ENCODE data around the gene NOC3L. TPM values are rescaled to one million over a fixed set of nuclear protein-coding genes. Genes with fewer than 3 reads are reported as not detected.
"Not testable (repeated sequence)": the region's sequence is repeated elsewhere in the genome, so short reads cannot be mapped to it uniquely, and the experiment has no call there.

NOC3L gene
- total RNA-seq, 2 donors from 2014 or later: 15.3 to 22.4 TPM

DNA sequence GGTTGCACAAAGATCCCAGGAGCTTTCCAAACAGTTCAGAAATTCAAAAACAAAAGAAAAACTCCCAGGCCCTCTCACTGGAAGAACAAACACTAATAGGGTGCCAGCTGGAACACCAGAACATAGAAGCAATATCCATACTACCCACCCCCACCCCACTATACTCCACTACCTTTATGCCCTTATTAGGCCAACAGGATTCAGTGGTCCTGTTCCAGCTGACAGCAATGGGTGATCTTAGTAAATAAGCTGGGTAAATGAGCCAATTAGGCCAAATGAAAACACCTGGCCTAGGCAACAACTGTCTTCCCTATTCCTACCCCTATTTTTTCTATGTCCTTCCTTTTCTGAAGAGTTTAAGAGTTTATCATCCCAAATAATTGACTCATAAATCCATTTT is 11.7 kb downstream of the NOC3L start:
- Mint-ChIP-seq H3K27me3 (no peaks in the 10 kb centered on the region), H3K4me3 (no peak overlapping the region), H3K36me3 (ENCODE audit: low read depth) (peaks cover 6% of the 10 kb centered on the region), H3K4me1 (no peaks in the 10 kb centered on the region), H3K27ac (peak overlapping the region; percentile 59)
- H3K9me3 ChIP-seq (ENCODE audit: control insufficient read depth, low read length, poor library complexity, severe bottlenecking): no peaks in the 10 kb centered on the region
- ATAC-seq (no peak), DNase-seq (no peak)

DNA sequence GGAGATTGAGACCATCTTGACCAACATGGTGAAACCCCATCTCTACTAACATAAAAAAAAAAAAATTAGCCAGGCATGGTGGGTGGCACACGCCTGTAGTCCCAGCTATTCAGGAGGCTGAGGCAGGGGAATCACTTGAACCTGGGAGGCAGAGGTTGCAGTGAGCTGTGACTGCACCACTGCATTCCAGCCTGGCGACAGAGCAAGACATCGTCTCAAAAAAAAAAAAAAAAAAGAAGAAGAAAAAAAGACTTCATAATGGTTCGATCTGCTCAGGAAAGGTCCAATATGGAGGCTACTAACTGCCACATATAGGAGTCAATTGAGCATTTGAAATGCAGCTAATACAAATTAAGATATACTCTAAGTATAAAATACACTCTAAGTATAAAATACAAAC is 12.2 kb downstream of the NOC3L start:
- H3K4me1 Mint-ChIP-seq; H3K27me3 Mint-ChIP-seq; H3K27ac Mint-ChIP-seq; H3K4me3 Mint-ChIP-seq; ATAC-seq; DNase-seq; H3K36me3 Mint-ChIP-seq (ENCODE audit: low read depth); H3K9me3 ChIP-seq (ENCODE audit: control insufficient read depth, low read length, poor library complexity, severe bottlenecking): not testable (repeated sequence)

DNA sequence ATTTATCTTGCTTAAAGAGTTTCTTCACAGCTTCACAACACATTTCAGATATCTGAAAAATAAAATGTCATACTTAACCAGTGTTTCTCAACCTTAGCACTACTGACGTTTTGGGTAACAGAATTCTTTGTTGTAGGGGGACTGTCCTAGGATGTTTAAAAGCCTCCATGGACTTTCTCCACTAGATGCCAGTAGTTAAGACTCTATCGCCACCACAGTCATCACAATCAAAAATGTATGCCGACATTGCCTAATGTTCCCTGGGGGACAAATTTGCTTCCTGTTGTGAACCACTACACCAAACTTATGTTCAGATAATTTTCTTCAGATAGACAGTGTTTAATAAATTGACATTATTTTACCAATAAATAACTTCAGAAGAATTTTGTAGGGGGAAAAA is 13.4 kb downstream of the NOC3L start:
- no peaks in the 10 kb centered on the region for H3K9me3 ChIP-seq (ENCODE audit: control insufficient read depth, low read length, poor library complexity, severe bottlenecking)
- no peak overlapping the region for H3K27ac Mint-ChIP-seq
- ATAC-seq: no peak
- no peaks in the 10 kb centered on the region for H3K27me3 Mint-ChIP-seq
- H3K36me3 Mint-ChIP-seq (ENCODE audit: low read depth): peaks cover 6% of the 10 kb centered on the region
- H3K4me3 Mint-ChIP-seq: no peak overlapping the region
- H3K4me1 Mint-ChIP-seq: no peaks in the 10 kb centered on the region
- no peak for DNase-seq

DNA sequence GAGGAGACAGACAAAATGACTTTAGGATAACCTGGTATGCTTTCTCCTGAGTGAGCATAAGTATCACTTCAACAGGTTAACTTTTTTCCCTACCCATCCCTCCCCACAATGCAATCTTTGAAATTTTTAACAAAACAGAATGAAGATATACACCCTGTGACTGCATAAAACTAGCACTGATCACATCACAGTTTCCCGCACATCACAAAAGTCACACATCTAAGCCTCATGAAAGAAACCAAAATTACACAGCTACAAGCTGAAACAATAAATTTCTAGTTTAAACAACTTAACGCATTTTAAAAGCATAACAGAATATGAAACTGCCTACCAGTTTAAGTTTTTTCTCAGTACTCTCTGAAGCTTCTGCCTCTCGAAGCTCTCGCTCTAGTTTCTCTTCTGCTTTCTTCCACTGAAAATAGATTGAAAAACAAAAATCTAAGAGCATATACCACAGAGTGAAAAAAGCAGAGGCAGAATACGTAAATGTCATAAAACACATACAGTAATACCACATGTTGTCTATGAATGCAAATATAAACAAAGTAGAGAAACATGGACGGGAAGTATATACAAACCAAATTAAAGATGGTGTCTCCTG is 18.1 kb downstream of the NOC3L start:
- ATAC-seq (peak; percentile 32), DNase-seq (no peak)
- peaks cover 3% of the 10 kb centered on the region for H3K4me1 Mint-ChIP-seq
- H3K36me3 Mint-ChIP-seq (ENCODE audit: low read depth): peaks cover 6% of the 10 kb centered on the region
- no peak overlapping the region for H3K4me3 Mint-ChIP-seq
- H3K27me3 Mint-ChIP-seq: no peaks in the 10 kb centered on the region
- H3K9me3 ChIP-seq (ENCODE audit: control insufficient read depth, low read length, poor library complexity, severe bottlenecking): no peaks in the 10 kb centered on the region
- no peak overlapping the region for H3K27ac Mint-ChIP-seq

DNA sequence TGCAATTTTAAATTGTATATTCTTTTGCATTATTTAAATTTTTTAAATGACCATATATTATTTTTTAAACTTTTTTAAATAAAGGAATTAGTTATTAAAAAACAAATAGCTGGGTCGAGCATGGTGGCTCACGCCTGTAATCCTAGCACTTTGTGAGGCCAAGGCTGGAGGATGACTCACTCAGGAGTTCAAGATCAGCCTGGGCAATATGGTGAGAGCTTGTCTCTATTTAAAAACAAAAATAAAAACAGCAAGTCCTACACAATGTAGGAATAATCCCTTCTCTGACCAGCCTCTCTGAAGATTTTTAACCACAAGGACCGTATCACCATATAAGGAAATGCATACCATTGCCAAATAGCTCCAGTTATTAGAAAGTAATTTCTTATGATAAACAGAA is 19.6 kb downstream of the NOC3L start:
- no peak for ATAC-seq
- H3K27ac Mint-ChIP-seq: no peak overlapping the region
- no peak for DNase-seq
- peaks cover 3% of the 10 kb centered on the region for H3K4me1 Mint-ChIP-seq
- peaks cover 6% of the 10 kb centered on the region for H3K36me3 Mint-ChIP-seq (ENCODE audit: low read depth)
- no peaks in the 10 kb centered on the region for H3K27me3 Mint-ChIP-seq
- H3K4me3 Mint-ChIP-seq: no peak overlapping the region
- no peaks in the 10 kb centered on the region for H3K9me3 ChIP-seq (ENCODE audit: control insufficient read depth, low read length, poor library complexity, severe bottlenecking)

DNA sequence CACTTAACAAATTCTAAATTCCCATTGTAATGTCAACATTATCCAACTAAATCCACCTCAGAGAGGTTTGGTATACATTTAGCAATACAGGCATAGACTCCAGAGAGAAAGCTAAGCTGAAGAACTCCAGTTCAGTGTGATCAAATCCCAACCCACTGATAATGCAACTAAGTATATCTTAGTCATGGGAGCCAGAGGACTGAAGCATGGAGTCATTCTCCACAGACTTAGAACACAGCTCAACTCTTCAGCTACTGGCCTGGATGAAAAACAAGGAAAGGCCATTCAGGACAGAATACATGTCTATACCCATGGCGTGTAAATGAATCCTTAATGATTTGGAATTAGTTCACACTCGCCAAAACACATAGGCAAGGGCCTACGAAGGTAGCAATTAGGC is 27.9 kb downstream of the NOC3L start:
- peaks cover 3% of the 10 kb centered on the region for H3K36me3 Mint-ChIP-seq (ENCODE audit: low read depth)
- no peaks in the 10 kb centered on the region for H3K9me3 ChIP-seq (ENCODE audit: control insufficient read depth, low read length, poor library complexity, severe bottlenecking)
- H3K4me1 Mint-ChIP-seq: no peaks in the 10 kb centered on the region
- H3K4me3 Mint-ChIP-seq: no peak overlapping the region
- H3K27ac Mint-ChIP-seq: no peak overlapping the region
- no peak for DNase-seq
- no peak for ATAC-seq
- no peaks in the 10 kb centered on the region for H3K27me3 Mint-ChIP-seq

DNA sequence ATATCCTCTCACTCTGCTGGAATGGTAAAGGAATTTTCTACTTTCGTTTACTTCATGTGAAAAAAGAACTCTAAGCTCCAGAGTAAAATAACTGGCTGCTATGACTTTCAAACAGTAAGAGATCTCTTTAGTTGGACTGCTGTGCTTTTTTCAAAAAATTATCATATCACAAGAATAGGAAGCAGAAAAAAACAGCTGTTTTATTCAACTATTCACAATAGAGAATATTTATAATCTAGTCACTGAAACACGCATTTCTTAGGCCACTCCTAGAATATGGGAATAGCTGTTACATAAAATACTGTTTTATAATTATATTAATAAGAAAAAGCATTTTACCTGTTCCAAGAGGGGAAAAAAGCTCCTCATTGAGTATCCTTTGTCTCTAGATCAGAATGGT is 29.7 kb downstream of the NOC3L start:
- H3K9me3 ChIP-seq (ENCODE audit: control insufficient read depth, low read length, poor library complexity, severe bottlenecking): no peaks in the 10 kb centered on the region
- ATAC-seq: no peak
- H3K36me3 Mint-ChIP-seq (ENCODE audit: low read depth): peaks cover 3% of the 10 kb centered on the region
- H3K27ac Mint-ChIP-seq: no peak overlapping the region
- H3K4me1 Mint-ChIP-seq: no peaks in the 10 kb centered on the region
- no peaks in the 10 kb centered on the region for H3K27me3 Mint-ChIP-seq
- no peak overlapping the region for H3K4me3 Mint-ChIP-seq
- DNase-seq: no peak

DNA sequence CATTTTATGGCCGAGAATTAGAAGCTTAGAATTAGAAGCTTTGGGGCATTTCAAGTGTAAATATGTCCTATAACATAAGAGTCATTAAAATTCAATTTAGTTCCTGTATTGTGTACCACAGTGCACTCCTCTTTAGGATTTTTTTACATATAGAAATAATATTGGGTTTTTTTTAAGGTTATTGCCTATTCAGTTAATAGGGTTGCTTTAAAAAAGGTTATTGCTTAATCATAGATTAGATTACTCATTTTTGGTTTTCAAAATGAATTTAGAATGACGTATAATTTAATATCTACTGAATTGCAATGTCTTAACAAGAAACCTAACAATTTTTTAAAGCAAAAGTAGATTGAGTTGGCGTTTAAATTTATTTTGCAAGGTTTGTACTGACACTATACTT is 34.1 kb downstream of the NOC3L start:
- Mint-ChIP-seq H3K4me1 (peaks cover 3% of the 10 kb centered on the region), H3K27ac (no peak overlapping the region), H3K4me3 (no peak overlapping the region), H3K27me3 (no peaks in the 10 kb centered on the region), H3K36me3 (ENCODE audit: low read depth) (peaks cover 3% of the 10 kb centered on the region)
- DNase-seq: no peak
- ATAC-seq: no peak
- no peaks in the 10 kb centered on the region for H3K9me3 ChIP-seq (ENCODE audit: control insufficient read depth, low read length, poor library complexity, severe bottlenecking)

DNA sequence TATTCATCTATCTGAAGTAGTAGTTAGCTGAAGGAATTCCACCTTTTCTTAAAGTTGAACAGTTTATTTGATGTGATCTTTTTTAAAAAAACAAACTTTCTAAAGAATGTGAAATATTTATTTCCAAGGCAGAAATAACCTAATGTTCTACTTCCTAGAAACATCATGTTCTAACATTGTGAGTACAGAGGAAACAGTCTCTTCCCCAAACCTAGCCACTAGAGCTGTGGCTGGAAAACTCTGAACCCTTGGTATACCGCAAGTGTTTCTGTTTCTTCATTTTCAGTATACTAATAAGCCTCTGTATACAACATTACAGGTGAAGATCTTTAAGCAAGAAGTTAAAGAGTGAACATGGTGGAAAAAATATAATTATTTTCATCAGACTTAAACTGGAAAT is 35.1 kb downstream of the NOC3L start:
- DNase-seq (no peak), ATAC-seq (no peak)
- Mint-ChIP-seq H3K27me3 (no peaks in the 10 kb centered on the region), H3K36me3 (ENCODE audit: low read depth) (peaks cover 3% of the 10 kb centered on the region), H3K27ac (no peak overlapping the region), H3K4me1 (peaks cover 3% of the 10 kb centered on the region), H3K4me3 (no peak overlapping the region)
- H3K9me3 ChIP-seq (ENCODE audit: control insufficient read depth, low read length, poor library complexity, severe bottlenecking): no peaks in the 10 kb centered on the region

DNA sequence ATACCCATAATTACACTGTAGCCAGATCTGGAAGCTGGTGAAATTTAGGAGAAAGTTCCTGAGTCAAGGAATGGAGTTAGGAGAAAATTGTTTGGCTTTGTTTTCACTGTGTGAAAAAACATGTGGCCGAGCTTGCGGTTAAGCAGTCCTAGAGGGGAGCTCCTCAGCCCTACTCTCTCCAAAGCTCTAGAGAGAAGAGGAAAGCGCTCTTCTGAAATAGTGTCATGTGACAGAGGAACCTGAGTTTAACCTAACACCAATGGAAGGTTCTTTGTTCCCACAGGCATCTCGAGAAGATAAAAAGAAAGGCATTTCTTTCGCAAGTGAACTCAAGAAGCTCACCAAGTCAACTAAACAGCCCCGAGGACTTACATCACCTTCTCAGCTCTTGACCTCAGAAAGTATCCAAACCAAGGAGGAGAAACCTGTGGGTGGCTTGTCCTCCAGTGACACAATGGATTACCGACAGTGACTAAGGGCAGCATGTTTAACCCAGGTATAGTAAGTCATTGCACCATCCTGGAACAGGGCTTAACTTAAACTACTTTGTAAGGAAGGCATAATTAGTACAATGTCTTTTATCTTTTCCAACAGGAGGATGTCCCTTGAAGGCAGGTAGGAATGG is 38.0 kb downstream of the NOC3L start:
- H3K27me3 Mint-ChIP-seq: no peaks in the 10 kb centered on the region
- DNase-seq (no peak), ATAC-seq (no peak)
- no peak overlapping the region for H3K4me3 Mint-ChIP-seq
- peaks cover 3% of the 10 kb centered on the region for H3K4me1 Mint-ChIP-seq
- no peaks in the 10 kb centered on the region for H3K9me3 ChIP-seq (ENCODE audit: control insufficient read depth, low read length, poor library complexity, severe bottlenecking)
- no peak overlapping the region for H3K27ac Mint-ChIP-seq
- no peaks in the 10 kb centered on the region for H3K36me3 Mint-ChIP-seq (ENCODE audit: low read depth)

DNA sequence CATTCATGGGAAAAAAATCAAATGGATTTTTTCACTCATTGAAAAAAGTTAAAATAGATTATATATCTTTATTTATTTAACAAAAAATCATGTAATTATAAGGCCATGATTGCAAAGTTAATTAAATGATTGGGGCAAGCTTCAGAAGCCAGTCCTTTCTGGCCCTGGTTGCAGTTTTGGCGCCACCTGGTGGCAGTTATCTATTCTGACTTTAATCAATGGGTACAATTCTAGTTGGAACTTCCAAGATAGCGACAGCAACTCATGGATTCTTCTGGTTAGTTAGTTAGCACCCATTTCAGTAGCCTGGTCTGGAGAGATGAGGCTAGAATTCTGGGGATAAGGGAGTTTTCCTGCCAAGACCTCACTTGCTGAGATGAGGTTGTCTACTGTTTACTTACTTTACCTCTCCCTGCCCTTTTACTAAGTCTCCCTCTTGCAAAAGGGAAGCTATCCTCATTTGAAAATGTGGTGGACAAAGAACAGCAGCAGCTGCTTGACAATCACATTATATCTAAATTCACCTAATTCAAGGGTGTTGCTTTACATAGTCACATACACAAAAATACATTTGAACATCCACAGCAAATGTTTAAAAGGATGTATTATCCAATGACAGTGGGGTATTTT is 42.3 kb downstream of the NOC3L start:
- peak; percentile 26 to 47 (median 44) for DNase-seq
- Mint-ChIP-seq H3K27ac (no peak overlapping the region), H3K4me3 (no peak overlapping the region), H3K36me3 (ENCODE audit: low read depth) (no peaks in the 10 kb centered on the region), H3K4me1 (no peaks in the 10 kb centered on the region), H3K27me3 (no peaks in the 10 kb centered on the region)
- ATAC-seq: peak; percentile 50
- H3K9me3 ChIP-seq (ENCODE audit: control insufficient read depth, low read length, poor library complexity, severe bottlenecking): no peaks in the 10 kb centered on the region

DNA sequence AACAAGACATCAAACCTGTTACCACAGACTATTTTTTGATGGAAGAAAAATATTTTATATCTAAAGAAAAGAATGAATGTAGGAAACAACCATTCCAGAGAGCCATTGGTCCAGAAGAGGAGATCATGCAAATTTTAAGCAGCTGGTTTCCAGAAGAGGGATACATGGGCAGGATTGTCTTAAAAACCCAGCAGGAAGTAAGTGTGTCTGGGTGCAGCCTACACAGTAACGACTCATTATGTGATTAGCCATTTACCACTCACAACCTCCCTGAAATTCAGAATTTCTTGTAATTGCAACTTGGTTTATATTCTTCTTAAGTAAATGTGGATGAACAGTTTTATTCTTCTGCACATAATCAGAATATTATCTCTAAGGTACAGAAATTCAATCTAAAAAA is 46.2 kb downstream of the NOC3L start:
- no peaks in the 10 kb centered on the region for H3K4me1 Mint-ChIP-seq
- H3K9me3 ChIP-seq (ENCODE audit: control insufficient read depth, low read length, poor library complexity, severe bottlenecking): no peaks in the 10 kb centered on the region
- no peaks in the 10 kb centered on the region for H3K36me3 Mint-ChIP-seq (ENCODE audit: low read depth)
- H3K27me3 Mint-ChIP-seq: peaks cover 13% of the 10 kb centered on the region
- H3K4me3 Mint-ChIP-seq: no peak overlapping the region
- H3K27ac Mint-ChIP-seq: peak overlapping the region; percentile 19
- ATAC-seq: no peak
- no peak for DNase-seq

DNA sequence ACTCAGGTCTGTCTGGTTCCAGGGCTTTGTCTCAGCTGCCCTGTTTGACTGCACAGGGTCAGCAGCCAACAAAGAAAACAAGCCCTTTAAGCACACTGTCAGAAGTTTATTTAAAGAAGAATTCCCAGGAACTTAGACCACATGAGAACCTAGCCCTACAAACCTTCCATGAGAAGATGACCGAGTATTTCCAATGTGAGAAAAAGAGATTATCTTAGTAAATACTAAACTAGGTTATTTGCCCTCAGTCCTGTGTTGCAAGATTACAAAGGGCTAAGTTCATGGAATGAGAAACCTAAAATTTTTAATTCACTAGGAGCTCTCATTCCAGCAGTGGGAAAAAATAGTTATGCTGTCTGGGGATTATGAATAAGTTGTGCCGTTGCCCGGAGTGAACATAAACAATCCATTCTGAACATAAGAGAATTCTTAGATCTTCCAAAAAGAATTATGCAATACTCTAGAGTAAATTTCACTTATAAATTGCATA is 46.7 kb downstream of the NOC3L start:
- ATAC-seq: no peak
- H3K36me3 Mint-ChIP-seq (ENCODE audit: low read depth): no peaks in the 10 kb centered on the region
- no peaks in the 10 kb centered on the region for H3K4me1 Mint-ChIP-seq
- DNase-seq: no peak
- peaks cover 15% of the 10 kb centered on the region for H3K27me3 Mint-ChIP-seq
- H3K9me3 ChIP-seq (ENCODE audit: control insufficient read depth, low read length, poor library complexity, severe bottlenecking): no peaks in the 10 kb centered on the region
- no peak overlapping the region for H3K4me3 Mint-ChIP-seq
- H3K27ac Mint-ChIP-seq: no peak overlapping the region

DNA sequence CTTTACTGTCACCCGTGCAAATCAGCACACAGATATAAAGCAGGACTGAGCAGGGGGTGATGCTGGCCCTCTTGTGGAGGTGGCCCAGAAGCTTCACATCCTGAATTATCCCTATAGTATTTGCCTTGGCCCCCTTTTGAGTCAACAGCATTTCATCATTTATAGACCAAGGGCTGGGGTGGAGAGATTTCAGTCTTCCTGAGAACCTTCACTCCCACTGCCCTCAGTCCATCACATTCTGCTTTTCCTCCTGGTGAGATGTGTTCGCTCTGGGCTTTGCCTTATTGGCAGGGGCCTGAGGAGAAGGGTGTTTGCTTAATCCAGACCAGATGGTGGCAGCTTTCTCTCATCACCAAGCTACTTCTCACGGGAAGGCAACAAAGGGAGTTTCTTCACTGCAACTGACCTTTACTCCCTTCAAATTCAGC is 47.7 kb downstream of the NOC3L start:
- H3K27me3 Mint-ChIP-seq: peaks cover 20% of the 10 kb centered on the region
- ATAC-seq: no peak

More for the DNA sequence above, 47.7 kb downstream of the NOC3L start:
- H3K36me3 Mint-ChIP-seq (ENCODE audit: low read depth): peaks cover 2% of the 10 kb centered on the region
- no peaks in the 10 kb centered on the region for H3K9me3 ChIP-seq (ENCODE audit: control insufficient read depth, low read length, poor library complexity, severe bottlenecking)
- DNase-seq: no peak
- no peak overlapping the region for H3K27ac Mint-ChIP-seq
- H3K4me3 Mint-ChIP-seq: no peak overlapping the region
- H3K4me1 Mint-ChIP-seq: no peaks in the 10 kb centered on the region
